ENCODE measurements around the gene UNC79. TPM values are rescaled to one million over a fixed set of nuclear protein-coding genes. Genes with fewer than 3 reads are reported as not detected.

The UNC79 gene
- total RNA-seq, 1 donor from 2014 or later = 0.04 TPM

DNA sequence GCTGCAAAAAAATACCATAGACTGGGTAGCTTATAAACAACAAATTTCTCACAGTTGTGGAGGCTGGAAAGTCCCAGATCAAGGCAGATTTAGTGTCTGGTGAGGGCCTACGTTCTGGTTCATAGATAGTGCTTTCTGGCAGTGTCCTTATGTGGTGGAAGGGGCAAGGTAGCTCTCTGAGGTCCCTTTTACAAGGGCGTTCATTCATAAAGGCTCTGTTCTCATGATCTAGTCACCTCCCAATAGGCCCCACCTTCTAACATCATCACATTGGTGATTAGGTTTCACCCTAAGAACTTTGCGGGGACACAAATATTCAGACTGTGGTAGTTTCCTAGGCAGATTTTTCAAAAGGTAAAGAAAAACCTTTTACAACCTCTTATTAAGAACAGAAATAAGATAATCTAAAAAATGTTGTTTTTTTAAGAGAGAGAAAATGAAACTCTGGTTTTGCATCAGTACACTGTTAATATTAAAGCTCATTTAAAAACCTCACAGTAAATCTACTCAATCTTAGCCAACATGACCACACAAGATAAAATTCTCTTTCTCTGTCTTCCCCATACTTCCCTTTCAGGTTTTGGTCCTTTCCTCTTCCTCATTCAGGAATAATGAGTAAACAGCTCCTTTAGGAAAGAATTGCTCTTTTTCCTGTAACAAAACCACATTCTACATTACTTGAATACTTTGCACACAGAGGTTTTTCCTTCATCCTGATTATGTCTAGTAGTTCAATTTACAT lies 117.5 kb downstream of the UNC79 start:
- ATAC-seq = no peak

DNA sequence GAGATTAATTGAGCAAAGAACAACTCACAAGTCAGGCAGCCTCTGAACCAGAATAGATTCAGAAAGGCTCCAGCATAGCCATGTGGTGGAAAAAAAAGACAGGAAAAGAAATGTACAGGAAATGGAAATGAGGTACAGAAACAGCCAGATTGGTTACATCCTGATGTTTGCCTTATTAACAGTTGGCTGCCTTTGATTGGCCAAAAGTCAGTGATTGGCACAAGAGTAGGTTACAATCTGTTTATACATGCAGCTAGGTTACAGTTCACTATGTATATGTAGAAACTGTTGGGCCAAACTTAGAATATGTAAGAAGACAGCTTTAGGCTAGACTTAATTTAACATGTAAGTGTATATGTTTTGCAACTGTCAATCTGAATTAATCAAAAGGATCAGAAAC lies 118.9 kb downstream of the UNC79 start:
- no peak for ATAC-seq

- no peak for ATAC-seq
These were observed 134.2 kb downstream of the UNC79 start for GRCh38 chr14:93564918-93565317.

- ATAC-seq = no peak
These were observed 135.4 kb downstream of the UNC79 start for GRCh38 chr14:93566065-93566693.

- no peak for ATAC-seq
These were observed 140.5 kb downstream of the UNC79 start for GRCh38 chr14:93571275-93571674.

GRCh38 chr14:93579178-93579577 lies 148.4 kb downstream of the UNC79 start:
- no peak for ATAC-seq

- ATAC-seq = no peak
These were observed 151.8 kb downstream of the UNC79 start for GRCh38 chr14:93582516-93582915.

- no peak for ATAC-seq
These were observed 156.6 kb downstream of the UNC79 start for GRCh38 chr14:93587330-93587729.

GRCh38 chr14:93591506-93591905 lies 160.8 kb downstream of the UNC79 start:
- ATAC-seq = no peak

DNA sequence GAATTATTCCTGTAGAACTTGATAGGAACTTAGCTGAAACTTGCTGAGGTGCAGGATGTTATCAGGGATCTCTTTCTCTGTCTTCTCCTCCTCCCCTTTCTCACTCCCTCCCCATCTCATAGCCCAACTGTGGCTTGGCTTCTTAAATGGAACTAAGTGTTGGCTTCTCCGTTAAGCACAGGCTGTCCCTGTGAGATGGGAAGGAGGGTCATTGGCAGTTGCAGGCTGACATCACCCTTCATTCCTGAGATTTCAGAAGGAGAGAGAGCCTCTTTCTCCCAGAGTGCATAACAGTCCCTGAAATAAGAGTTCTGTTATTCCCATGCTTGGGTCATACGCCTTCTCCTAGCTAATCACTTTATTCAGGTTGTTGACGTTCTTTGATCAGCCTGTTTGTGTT lies 162.0 kb downstream of the UNC79 start:
- no peak for ATAC-seq

- no peak for ATAC-seq
These were observed 175.4 kb downstream of the UNC79 start for GRCh38 chr14:93606091-93606490.

- no peak for ATAC-seq
These were observed 188.5 kb downstream of the UNC79 start for GRCh38 chr14:93619176-93619793.

DNA sequence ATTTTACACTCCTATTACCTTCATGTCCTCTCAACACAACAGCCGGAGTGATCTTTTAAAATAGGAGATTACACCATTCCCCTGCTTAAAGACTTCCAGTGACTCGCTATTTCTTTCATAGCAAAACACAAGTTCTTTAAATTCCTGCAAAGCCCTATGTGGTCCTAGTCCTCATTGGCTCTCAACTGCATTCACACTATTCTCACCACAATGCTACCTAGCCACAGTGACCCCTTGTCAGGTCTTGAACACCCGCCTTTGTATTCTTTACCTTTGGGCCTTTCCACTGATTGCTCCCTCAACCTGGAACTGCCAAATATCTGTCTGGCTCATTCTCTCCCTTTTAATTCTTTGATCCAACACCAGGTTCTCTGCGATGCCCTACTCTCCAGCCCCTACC lies 197.3 kb downstream of the UNC79 start:
- no peak for ATAC-seq

DNA sequence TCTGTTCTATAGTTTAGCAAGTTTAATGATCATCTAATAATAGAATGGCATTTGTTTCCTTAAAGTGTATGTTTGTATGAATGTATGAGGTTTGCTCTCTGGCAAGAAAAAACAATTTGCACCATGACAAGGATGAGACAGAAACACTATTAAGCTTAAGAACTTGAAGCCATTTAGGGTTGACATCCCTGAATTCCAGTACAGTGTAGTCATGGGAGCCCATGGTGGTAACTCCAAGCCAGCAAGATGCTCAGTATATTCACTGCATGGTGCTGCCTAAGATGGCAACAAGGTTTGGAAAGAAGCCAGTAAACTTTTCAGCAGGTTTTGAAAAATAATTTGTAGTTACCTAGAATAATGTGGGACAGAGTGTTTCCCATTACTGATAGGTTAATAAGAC lies 198.9 kb downstream of the UNC79 start:
- ATAC-seq = no peak

- no peak for ATAC-seq
These were observed 208.1 kb downstream of the UNC79 start for GRCh38 chr14:93638790-93639189.

DNA sequence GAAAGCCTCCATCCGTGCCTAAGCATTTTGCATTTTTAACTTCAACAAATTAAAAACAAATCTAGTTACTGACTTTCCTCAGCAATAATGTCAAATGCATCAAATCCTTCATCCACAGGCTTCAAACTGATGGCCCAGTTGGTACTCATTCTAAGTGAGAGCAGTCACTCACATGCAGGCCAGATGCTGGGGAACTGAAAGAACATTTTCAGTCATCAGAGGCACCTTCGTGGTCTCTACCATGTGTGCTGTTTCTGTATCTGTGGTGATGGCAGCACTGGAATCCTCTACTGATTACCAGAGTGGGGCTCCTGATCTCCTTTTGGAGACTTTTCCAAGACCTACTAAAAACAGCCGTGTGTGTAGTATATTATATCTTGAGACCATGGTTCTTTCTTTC lies 212.4 kb downstream of the UNC79 start:
- ATAC-seq = no peak

DNA sequence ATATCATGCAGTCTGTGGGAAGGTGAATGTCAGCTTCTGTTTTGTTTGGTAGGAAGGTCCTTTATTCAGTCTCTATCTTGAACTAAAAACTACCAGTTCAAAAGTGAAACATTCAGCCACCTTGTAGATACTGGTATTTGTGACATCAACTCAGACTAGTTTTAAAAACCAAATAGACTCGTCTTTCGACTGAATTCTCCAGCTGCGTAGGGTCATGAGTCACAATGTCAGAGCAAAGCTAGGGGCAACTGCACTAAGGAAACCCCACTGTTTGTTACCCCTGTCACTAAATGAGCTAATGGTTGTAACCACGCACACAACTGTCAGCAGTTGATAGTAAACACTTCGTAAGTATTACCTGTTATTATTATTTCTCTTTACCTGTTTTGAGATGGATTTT lies 212.9 kb downstream of the UNC79 start:
- no peak for ATAC-seq

- no peak for ATAC-seq
These were observed 214.5 kb downstream of the UNC79 start for GRCh38 chr14:93645200-93645599.

DNA sequence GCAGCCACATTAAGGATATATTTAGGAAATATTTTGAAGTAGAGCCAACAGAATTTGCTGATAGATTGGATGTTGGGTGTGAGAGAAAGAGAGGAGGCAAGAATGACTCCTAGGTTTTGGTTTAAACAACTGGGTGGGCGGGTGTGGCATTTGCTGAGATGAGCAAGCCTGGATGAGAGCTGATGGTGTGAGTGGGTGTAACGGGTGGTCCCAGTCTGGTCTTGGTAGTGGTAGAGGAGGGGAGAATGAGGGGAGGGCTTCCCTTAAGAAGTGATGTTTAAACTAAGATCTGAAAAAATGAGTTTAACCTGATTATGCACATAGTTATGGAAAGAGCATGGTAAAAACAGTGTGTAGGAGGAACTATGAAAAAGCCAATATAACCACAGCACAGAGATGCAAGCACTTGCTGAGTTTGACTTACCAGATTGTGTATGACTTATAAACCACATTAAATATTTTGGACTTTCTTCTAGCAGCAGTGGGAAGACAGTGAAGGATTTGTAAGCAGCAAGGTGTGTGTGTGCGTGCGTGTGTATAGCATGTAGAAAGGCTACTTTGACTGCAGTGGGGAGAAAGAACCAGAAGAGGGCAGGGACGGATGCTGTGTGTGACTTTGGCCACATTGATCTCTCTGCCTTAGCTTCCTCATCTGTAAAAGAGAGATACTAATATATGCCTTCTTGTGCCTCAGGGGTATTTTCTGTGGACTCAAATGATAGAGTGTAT lies 217.9 kb downstream of the UNC79 start:
- ATAC-seq = peak; percentile 53

DNA sequence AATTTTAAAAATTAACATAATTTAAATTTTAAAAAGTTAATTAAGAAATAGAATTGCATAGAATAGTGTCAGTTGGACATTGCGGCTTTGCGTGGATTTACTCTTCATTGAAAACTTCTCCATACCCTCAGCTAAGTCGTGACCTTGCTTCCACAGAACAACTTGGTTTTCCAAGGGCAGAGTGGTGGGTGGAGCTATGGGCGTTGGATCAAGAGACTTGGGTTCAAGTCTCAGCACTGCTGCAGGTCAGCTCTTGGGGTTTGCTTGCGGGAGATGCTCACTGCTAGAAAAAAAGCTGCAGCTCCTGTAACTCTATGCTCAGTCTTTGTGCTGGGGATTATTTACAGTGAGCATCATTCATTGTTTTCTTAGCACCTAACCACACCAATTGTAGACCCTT lies 223.9 kb downstream of the UNC79 start:
- ATAC-seq = no peak

DNA sequence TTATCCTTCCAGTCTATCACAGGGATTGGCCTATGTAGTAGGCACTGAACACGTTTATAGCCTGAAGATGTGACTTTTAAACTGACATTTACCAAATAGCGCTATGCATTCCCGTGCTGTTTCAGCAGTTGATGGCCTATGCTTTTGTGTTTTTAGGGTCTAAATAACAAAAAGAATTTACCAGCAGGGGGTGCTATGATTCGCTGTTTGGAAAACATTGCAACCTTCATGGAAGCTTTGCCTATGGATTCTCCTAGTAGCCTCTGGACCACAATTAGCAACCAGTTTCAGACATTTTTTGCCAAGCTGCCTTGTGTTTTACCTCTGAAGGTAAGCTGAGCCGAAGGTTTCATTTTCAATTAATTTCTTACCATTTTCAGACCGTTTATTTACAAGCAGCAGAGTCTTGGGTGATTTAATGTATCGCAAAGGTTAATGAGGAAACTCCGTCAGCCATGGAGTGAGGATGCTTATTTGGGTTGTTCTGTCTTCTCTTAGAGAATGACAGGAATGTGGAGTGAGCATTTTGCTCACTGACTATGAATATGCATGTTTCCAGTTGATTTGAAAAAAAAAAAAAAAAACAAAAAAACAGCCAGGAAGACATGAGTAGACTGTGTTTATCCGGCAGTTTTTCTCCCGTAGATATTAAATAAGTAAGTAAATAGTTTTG lies 224.5 kb downstream of the UNC79 start:
- no peak for ATAC-seq

- no peak for ATAC-seq
These were observed 227.1 kb downstream of the UNC79 start for GRCh38 chr14:93657875-93658274.

DNA sequence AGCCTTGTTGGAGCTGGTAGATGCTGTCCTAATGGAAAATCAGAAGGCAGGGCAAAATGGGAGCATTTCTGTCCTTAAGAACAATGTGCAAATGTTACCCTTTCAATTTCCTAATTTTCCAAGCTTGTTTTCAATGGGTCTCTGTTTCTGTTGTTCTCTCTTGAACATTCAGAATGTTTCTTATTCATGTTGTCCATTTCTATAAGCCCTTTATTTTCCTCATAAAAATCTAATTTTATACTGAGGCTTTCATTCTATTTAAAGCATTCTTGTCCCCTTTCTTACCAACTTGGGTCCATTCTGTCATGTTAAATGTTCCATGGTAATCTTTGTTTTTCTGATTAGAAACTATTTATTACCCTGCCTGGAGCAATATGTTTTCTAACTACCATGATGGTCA lies 232.6 kb downstream of the UNC79 start:
- ATAC-seq = no peak
